ENCODE measurements around the gene SLC6A17.

Gene SLC6A17

GRCh38 chr1:110183642-110184167 is 33.4 kb downstream of the SLC6A17 start:
- peaks cover 18% of the 10 kb centered on the region for H3K4me1 Mint-ChIP-seq
- H3K27me3 Mint-ChIP-seq (ENCODE audit: low read depth, poor library complexity) = peaks cover 29% of the 10 kb centered on the region
- H3K27ac Mint-ChIP-seq = no peak overlapping the region
- H3K9me3 Mint-ChIP-seq = peaks cover 3% of the 10 kb centered on the region
- DNase-seq = no peak
- no peaks in the 10 kb centered on the region for H3K36me3 Mint-ChIP-seq (ENCODE audit: low read depth)
- TF ChIP-seq CTCF (IDR thresholded peaks at IDR 0.05) = no peak
- H3K4me3 Mint-ChIP-seq = no peak overlapping the region

- H3K27ac Mint-ChIP-seq = no peak overlapping the region
- H3K9me3 Mint-ChIP-seq = no peaks in the 10 kb centered on the region
- H3K4me1 Mint-ChIP-seq = peaks cover 24% of the 10 kb centered on the region
- no peak for DNase-seq
- H3K4me3 Mint-ChIP-seq = no peak overlapping the region
- TF ChIP-seq CTCF (IDR thresholded peaks at IDR 0.05) = no peak
- H3K27me3 Mint-ChIP-seq (ENCODE audit: low read depth, poor library complexity) = peaks cover 36% of the 10 kb centered on the region
- H3K36me3 Mint-ChIP-seq (ENCODE audit: low read depth) = no peaks in the 10 kb centered on the region
Observed at GRCh38 chr1:110184446-110184845, 34.2 kb downstream of the SLC6A17 start.

GRCh38 chr1:110185181-110185580 is 34.9 kb downstream of the SLC6A17 start:
- Mint-ChIP-seq H3K4me3 (no peak overlapping the region), H3K4me1 (peaks cover 24% of the 10 kb centered on the region), H3K9me3 (no peaks in the 10 kb centered on the region), H3K27me3 (ENCODE audit: low read depth, poor library complexity) (peaks cover 40% of the 10 kb centered on the region), H3K27ac (no peak overlapping the region), H3K36me3 (ENCODE audit: low read depth) (no peaks in the 10 kb centered on the region)
- no peak for DNase-seq
- TF ChIP-seq CTCF (IDR thresholded peaks at IDR 0.05) = no peak

GRCh38 chr1:110186558-110186957 is 36.3 kb downstream of the SLC6A17 start:
- no peak for TF ChIP-seq CTCF (IDR thresholded peaks at IDR 0.05)
- DNase-seq = no peak
- Mint-ChIP-seq H3K36me3 (ENCODE audit: low read depth) (no peaks in the 10 kb centered on the region), H3K27me3 (ENCODE audit: low read depth, poor library complexity) (peaks cover 49% of the 10 kb centered on the region), H3K9me3 (no peaks in the 10 kb centered on the region), H3K27ac (no peak overlapping the region), H3K4me3 (no peak overlapping the region), H3K4me1 (peaks cover 24% of the 10 kb centered on the region)

GRCh38 chr1:110187139-110187890 is 37.0 kb downstream of the SLC6A17 start:
- Mint-ChIP-seq H3K27me3 (ENCODE audit: low read depth, poor library complexity) (peaks cover 55% of the 10 kb centered on the region), H3K27ac (no peak overlapping the region), H3K9me3 (no peaks in the 10 kb centered on the region), H3K36me3 (ENCODE audit: low read depth) (no peaks in the 10 kb centered on the region), H3K4me1 (peaks cover 24% of the 10 kb centered on the region), H3K4me3 (no peak overlapping the region)
- TF ChIP-seq CTCF (IDR thresholded peaks at IDR 0.05) = no peak
- DNase-seq = no peak
